Caco-2 (cell line): ENCODE measurements around the gene SSR1. TPM values are rescaled to one million over a fixed set of nuclear protein-coding genes. Genes with fewer than 3 reads are reported as not detected.

Source experiments
- BruUV-seq: library from RNA; stranded (reverse); fragments of 400-500 nt; replicated peaks from 2 replicates; lab custom pipeline; 2021; lab: Mats Ljungman, UMichigan
- CTCF ChIA-PET: fragments of 300-600 bp; sonication (Branson Sonifier 250); formaldehyde crosslinking; loops from one replicate; lab custom pipeline; 2022; ENCODE audit warnings: antibody characterized with exemption; lab: Charles Lee
- POLR2A ChIA-PET: fragments of 300-600 bp; sonication (Branson Sonifier 250); formaldehyde crosslinking; loops from one replicate; lab custom pipeline; 2022; ENCODE audit warnings: antibody characterized with exemption; lab: Charles Lee
- DNase-seq, 2 experiments: peaks; one replicate each; pipeline versions ENCODE4 v3.0.0 to v3.0.0-alpha.2; 2020 to 2022
- H3K27me3 ChIP-seq: replicated peaks from 2 replicates; pipeline ENCODE4 v1.6.0; 2011; ENCODE audit warnings: low read length; ENCODE audit not compliant: control insufficient read depth, insufficient read depth
- H3K36me3 ChIP-seq: 2 replicates; pipeline ENCODE4 v1.5.1; 2011; ENCODE audit warnings: low read length; ENCODE audit not compliant: control insufficient read depth, insufficient read depth
- H3K4me1 ChIP-seq: fragments of 250-450 bp; sonication (Bioruptor Pico); 2 replicates; pipeline ENCODE4 v1.5.1; 2020; ENCODE audit warnings: mild to moderate bottlenecking
- H3K4me3 ChIP-seq: 2 replicates; pipeline ENCODE4 v1.5.1; 2011; ENCODE audit warnings: low read depth, mild to moderate bottlenecking, control low read depth, low read length
- H3K9me3 ChIP-seq: fragments of 250-450 bp; sonication (Bioruptor Pico); 2 replicates; pipeline ENCODE4 v1.5.1; 2020; ENCODE audit warnings: mild to moderate bottlenecking, moderate library complexity
- H3K27ac Mint-ChIP-seq: one replicate; pipeline ENCODE4 v1.8.0; 2022; ENCODE audit warnings: mixed read lengths; ENCODE audit not compliant: unreplicated experiment
- H3K27me3 Mint-ChIP-seq: one replicate; pipeline ENCODE4 v1.8.0; 2022; ENCODE audit warnings: mixed read lengths; ENCODE audit not compliant: insufficient read depth, unreplicated experiment
- H3K36me3 Mint-ChIP-seq: one replicate; pipeline ENCODE4 v1.8.0; 2022; ENCODE audit warnings: mild to moderate bottlenecking, mixed read lengths; ENCODE audit not compliant: insufficient read depth, unreplicated experiment
- H3K4me1 Mint-ChIP-seq: one replicate; pipeline ENCODE4 v1.8.0; 2022; ENCODE audit warnings: low read depth, mixed read lengths; ENCODE audit not compliant: unreplicated experiment
- H3K4me3 Mint-ChIP-seq: one replicate; pipeline ENCODE4 v1.8.0; 2022; ENCODE audit warnings: mild to moderate bottlenecking, moderate library complexity, mixed read lengths; ENCODE audit not compliant: unreplicated experiment
- H3K9me3 Mint-ChIP-seq: one replicate; pipeline ENCODE4 v1.8.0; 2022; ENCODE audit warnings: mixed read lengths; ENCODE audit not compliant: unreplicated experiment
- intact Hi-C: fragments of 100-400 bp; cut with micrococcal nuclease; formaldehyde crosslinking; loops from one replicate; pipeline ENCODE4 v1.10.0; 2022; ENCODE audit not compliant: unreplicated experiment
- total RNA-seq: library from RNA; stranded (reverse); gene quantifications from 2 replicates; pipeline ENCODE4 v1.2.3, GENCODE V29; 2022
- TF ChIP-seq, protein P1 (sequence below), 2 experiments: fragments of 200-600 bp in 1 of 2; IDR thresholded peaks; 1 replicate in 1 of 2; 2 replicates in 1 of 2; pipeline versions ENCODE4 v1.5.1 to v1.8.0; 2011 to 2022; ENCODE audit warnings: antibody characterized with exemption in 1 of 2, control low read depth in 1 of 2, inconsistent platforms in 1 of 2, low read depth in 1 of 2, low read length in 1 of 2, mild to moderate bottlenecking in 1 of 2, moderate library complexity in 1 of 2; ENCODE audit not compliant: insufficient read depth in 1 of 2, severe bottlenecking in 1 of 2, unreplicated experiment in 1 of 2

SSR1 gene
- total RNA-seq, 1 experiment from 2014 or later, result 150 TPM

DNA sequence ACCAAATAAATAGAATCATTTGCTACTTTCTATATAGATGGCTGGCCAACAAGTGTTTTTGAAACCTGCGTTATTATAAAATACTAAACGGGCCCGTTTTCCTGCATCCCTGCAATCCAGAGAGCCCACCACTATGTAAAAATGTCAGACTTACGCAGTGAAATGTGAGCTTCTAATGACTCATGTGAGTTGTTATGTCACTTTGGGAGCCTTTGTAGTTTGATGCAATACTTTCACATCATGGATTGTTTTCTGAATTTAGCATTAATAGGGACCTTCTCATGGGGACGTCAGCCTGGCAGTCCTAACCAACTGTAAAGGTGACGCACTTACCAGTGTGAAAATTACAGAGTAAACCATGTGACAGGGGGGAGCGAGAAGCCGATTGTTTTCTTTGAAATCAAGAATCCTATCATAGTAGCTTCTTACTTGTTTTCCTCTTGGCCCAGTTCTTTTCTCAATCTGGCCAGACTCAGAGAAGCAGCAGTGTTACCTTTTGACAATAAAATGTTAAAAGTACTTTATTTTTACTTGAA is 75.3 kb downstream of the SSR1 start:
- ChIA-PET CTCF (no interaction called here), POLR2A (no interaction called here)
- BruUV-seq, result no TSS peak
- Mint-ChIP-seq H3K27ac (no peak overlapping the region), H3K4me1 (peaks cover 41% of the 10 kb centered on the region), H3K36me3 (peaks cover 73% of the 10 kb centered on the region), H3K9me3 (no peaks in the 10 kb centered on the region), H3K4me3 (no peak overlapping the region), H3K27me3 (no peaks in the 10 kb centered on the region)
- H3K4me1 ChIP-seq, result peaks cover 18% of the 10 kb centered on the region
- intact Hi-C loops, result no loop called here
- H3K27me3 ChIP-seq, result no peaks in the 10 kb centered on the region
- no peak overlapping the region for H3K4me3 ChIP-seq
- no peaks in the 10 kb centered on the region for H3K9me3 ChIP-seq
- peaks cover 7% of the 10 kb centered on the region for H3K36me3 ChIP-seq
- TF ChIP-seq, protein P1, sequence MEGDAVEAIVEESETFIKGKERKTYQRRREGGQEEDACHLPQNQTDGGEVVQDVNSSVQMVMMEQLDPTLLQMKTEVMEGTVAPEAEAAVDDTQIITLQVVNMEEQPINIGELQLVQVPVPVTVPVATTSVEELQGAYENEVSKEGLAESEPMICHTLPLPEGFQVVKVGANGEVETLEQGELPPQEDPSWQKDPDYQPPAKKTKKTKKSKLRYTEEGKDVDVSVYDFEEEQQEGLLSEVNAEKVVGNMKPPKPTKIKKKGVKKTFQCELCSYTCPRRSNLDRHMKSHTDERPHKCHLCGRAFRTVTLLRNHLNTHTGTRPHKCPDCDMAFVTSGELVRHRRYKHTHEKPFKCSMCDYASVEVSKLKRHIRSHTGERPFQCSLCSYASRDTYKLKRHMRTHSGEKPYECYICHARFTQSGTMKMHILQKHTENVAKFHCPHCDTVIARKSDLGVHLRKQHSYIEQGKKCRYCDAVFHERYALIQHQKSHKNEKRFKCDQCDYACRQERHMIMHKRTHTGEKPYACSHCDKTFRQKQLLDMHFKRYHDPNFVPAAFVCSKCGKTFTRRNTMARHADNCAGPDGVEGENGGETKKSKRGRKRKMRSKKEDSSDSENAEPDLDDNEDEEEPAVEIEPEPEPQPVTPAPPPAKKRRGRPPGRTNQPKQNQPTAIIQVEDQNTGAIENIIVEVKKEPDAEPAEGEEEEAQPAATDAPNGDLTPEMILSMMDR (IDR thresholded peaks at IDR 0.05; ENCODE audit: insufficient read depth in 1 of 2, low read depth in 1 of 2, low read length in 1 of 2, severe bottlenecking in 1 of 2, unreplicated experiment in 1 of 2), result no peak
- DNase-seq, result no peak

DNA sequence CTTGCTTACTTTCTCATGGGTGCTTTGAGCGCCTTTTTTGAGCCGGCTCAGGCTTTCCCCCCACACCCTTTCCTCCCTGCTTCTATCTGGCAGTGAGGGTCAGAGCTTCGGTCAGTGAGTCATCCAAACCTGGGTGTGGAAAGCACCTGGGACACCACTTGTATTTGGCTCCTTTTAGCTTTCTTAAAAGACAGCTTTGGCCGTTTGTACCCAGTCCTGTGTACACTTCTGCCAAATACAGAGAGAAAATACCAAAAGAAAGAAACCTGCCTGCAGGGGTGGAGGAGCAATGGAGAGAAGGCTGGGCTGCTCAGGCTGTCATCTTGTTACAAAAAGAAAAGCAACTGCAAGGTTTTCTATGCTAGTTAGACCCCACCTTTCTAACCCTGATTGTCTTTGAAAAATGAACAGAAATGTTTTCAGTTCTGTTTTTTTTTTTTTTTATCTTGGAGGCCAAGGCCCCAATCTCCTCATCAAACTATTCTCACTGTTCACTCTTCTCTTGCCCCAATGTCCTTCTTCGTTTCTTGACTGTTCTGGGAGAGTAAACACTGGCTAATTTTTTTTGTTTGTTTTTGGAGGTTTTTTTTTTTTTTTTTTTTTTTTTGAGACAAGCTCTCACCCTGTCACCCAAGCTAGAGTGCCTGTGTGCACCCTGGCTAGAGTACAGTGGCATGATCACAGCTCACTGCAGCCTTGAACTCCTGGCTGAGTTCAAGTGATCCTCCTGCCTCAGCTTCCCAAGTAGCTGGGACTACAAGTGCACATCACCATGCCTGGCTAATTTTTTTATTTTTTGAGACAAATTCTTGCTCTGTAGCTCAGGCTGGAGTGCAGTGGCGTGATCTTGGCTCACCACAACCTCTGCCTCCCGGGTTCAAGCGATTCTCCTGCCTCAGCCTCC is 76.4 kb downstream of the SSR1 start:
- H3K27ac Mint-ChIP-seq, result peak overlapping the region; percentile 55
- H3K36me3 ChIP-seq, result peaks cover 7% of the 10 kb centered on the region

DNA sequence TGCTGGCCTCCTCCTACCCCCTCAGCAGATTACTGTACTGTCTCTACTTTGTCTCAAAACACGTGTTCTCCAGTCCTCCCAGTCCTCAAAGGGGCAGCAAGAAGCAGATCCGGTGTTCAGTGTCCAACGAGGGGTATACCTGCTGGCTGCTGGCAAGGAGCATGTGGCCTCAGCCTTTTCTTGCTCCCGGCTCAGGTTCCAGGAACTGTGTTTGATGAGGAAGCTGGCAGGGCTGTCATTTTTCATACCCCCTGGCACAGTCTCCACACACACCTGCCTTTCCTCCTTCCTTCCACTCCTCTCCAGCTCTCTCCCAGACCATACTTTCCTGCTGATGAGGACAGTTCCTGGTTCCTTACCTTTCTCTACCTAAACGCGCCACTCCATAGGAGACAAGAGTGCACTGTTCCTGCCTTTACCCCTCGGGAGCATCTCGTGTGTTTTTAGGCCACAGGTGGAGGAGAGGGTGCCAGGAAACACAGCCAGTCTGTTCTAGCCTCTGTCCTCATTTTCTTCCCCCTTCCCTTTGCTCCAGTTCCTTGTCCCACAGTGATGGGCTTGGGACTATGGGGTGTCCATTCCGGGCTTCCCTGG is 77.2 kb downstream of the SSR1 start:
- no peak for DNase-seq
- H3K36me3 ChIP-seq, result peaks cover 7% of the 10 kb centered on the region
- POLR2A ChIA-PET, result no interaction called here
- no peak overlapping the region for H3K4me3 ChIP-seq
- peak overlapping the region; percentile 55 for H3K27ac Mint-ChIP-seq
- H3K4me1 ChIP-seq, result peaks cover 3% of the 10 kb centered on the region; the same call in 1 of the 2 replicates
- peaks cover 23% of the 10 kb centered on the region for H3K4me1 Mint-ChIP-seq
- H3K9me3 ChIP-seq, result no peaks in the 10 kb centered on the region
- intact Hi-C loops, result no loop called here
- TF ChIP-seq, protein P1 (IDR thresholded peaks at IDR 0.05; ENCODE audit: insufficient read depth in 1 of 2, low read depth in 1 of 2, low read length in 1 of 2, severe bottlenecking in 1 of 2, unreplicated experiment in 1 of 2), result no peak
- H3K27me3 Mint-ChIP-seq, result no peaks in the 10 kb centered on the region
- H3K9me3 Mint-ChIP-seq, result no peaks in the 10 kb centered on the region
- CTCF ChIA-PET, result no interaction called here
- H3K36me3 Mint-ChIP-seq, result peaks cover 73% of the 10 kb centered on the region
- BruUV-seq, result no TSS peak
- no peaks in the 10 kb centered on the region for H3K27me3 ChIP-seq
- no peak overlapping the region for H3K4me3 Mint-ChIP-seq

More for the DNA sequence above, 76.4 kb downstream of the SSR1 start:
- Histone ChIP-seq H3K27me3 (no peaks in the 10 kb centered on the region), H3K9me3 (no peaks in the 10 kb centered on the region), H3K4me3 (no peak overlapping the region), H3K4me1 (peaks cover 8% of the 10 kb centered on the region)
- intact Hi-C loops, result no loop called here
- Mint-ChIP-seq H3K27me3 (no peaks in the 10 kb centered on the region), H3K9me3 (no peaks in the 10 kb centered on the region), H3K36me3 (peaks cover 75% of the 10 kb centered on the region), H3K4me3 (no peak overlapping the region), H3K4me1 (peaks cover 30% of the 10 kb centered on the region)
- no TSS peak for BruUV-seq
- TF ChIP-seq, protein P1 (IDR thresholded peaks at IDR 0.05; ENCODE audit: insufficient read depth in 1 of 2, low read depth in 1 of 2, low read length in 1 of 2, severe bottlenecking in 1 of 2, unreplicated experiment in 1 of 2), result no peak
- CTCF ChIA-PET, result no interaction called here
- POLR2A ChIA-PET, result interaction anchor here (0.7 kb wide), 1 partner anchor 1008 kb away, joined by 7 read pairs; no protein-coding TSS in a partner anchor
- no peak for DNase-seq
